ENCODE data around the gene NUTF2.

DNA sequence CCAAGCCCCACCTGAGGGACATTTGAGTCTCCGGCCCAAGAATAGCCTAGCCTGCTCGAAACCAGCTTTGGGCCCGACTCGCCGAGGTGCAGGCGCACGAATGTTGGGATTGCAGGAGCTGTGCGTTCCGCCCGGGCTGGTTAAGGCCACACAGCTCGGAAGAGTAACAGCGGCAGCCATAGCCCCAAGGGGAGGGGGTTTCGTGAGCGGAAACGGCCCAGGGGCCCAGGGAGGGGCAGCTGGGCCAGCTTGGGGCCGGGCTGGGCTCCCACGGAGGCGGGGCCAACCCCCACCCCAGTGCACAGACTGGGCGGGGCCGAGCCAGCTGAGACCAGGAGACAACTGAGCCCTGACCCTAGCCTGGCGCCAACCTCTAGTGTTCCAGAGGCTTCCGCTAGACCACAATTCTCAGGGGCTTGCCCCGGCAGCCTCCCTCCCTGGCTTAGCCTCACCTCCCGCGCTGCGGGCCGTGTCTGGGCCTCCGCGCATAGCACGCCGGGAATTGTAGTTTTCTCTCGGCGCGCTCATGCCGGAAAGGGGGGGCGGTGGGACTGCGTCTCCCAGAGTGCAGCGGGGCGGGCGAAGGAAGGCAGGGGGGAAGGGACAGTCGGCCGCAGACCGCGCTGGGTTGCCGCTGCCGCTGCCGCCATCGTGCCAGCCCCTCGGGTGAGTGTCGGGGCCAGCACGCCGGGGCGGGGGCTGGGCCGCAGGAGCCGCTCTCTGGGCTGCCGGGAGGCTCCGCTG is at the start of gene NUTF2:
- peak; percentile 65 for TF ChIP-seq RELA (IDR thresholded peaks at IDR 0.05; ENCODE audit: borderline replicate concordance, partially characterized antibody)
- no peak for TF ChIP-seq EZH2 (IDR thresholded peaks at IDR 0.05; ENCODE audit: borderline replicate concordance, control insufficient read depth, low read depth, low read length)
- TF ChIP-seq, protein P1, sequence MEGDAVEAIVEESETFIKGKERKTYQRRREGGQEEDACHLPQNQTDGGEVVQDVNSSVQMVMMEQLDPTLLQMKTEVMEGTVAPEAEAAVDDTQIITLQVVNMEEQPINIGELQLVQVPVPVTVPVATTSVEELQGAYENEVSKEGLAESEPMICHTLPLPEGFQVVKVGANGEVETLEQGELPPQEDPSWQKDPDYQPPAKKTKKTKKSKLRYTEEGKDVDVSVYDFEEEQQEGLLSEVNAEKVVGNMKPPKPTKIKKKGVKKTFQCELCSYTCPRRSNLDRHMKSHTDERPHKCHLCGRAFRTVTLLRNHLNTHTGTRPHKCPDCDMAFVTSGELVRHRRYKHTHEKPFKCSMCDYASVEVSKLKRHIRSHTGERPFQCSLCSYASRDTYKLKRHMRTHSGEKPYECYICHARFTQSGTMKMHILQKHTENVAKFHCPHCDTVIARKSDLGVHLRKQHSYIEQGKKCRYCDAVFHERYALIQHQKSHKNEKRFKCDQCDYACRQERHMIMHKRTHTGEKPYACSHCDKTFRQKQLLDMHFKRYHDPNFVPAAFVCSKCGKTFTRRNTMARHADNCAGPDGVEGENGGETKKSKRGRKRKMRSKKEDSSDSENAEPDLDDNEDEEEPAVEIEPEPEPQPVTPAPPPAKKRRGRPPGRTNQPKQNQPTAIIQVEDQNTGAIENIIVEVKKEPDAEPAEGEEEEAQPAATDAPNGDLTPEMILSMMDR (IDR thresholded peaks at IDR 0.05 in 2 of 3, conservative IDR thresholded peaks at IDR 0.05 in 1 of 3; ENCODE audit: control insufficient read depth in 2 of 3, extremely low read depth in 1 of 3, insufficient read depth in 1 of 3, low read depth in 3 of 3, low read length in 3 of 3): 0 out of 6 replicates have a peak, but pooled peaks of 1 of the 3 experiments have one; percentile 0
- TF ChIP-seq SMC3 (IDR thresholded peaks at IDR 0.05; ENCODE audit: borderline replicate concordance, low read length): no peak

Measured in GM12878 (cell line).